Gastroesophageal sphincter (tissue), 4 donors: ENCODE measurements around the gene MLXIP. TPM values are rescaled to one million over a fixed set of nuclear protein-coding genes. Genes with fewer than 3 reads are reported as not detected.

Experiments
- ATAC-seq: fragments of 150-250 bp; one replicate; pipeline ENCODE4 v1.9.1; 2016; ENCODE audit warnings: mild to moderate bottlenecking, moderate library complexity
- H3K27ac ChIP-seq, 4 donors: fragments of 200-600 bp; sonication (generic) in 3 of 4; 1 replicate in 3 of 4; 2 replicates in 1 of 4; pipeline ENCODE4 v1.5.1; 2016 to 2019
- H3K27me3 ChIP-seq: fragments of 200-600 bp; sonication (generic); one replicate; pipeline ENCODE4 v1.5.1; 2019
- H3K36me3 ChIP-seq, 2 donors: fragments of 200-600 bp; sonication (generic); one replicate each; pipeline ENCODE4 v1.5.1; 2019; ENCODE audit warnings: control low read depth in 1 of 2
- H3K4me1 ChIP-seq, 3 donors: fragments of 200-600 bp; sonication (generic); 1 replicate in 2 of 3; 2 replicates in 1 of 3; pipeline ENCODE4 v1.5.1; 2016 to 2019; ENCODE audit warnings: control low read depth in 2 of 3
- H3K4me3 ChIP-seq, 2 donors: fragments of 200-600 bp; sonication (generic); one replicate each; pipeline ENCODE4 v1.5.1; 2019; ENCODE audit warnings: mild to moderate bottlenecking in 1 of 2, moderate library complexity in 1 of 2
- H3K9me3 ChIP-seq, 3 donors: fragments of 200-600 bp; sonication (generic); one replicate each; pipeline ENCODE4 v1.5.1; 2017 to 2019; ENCODE audit warnings: control low read depth in 2 of 3
- CTCF ChIP-seq, 4 experiments: fragments of 200-600 bp in 2 of 4; fragments of 450-650 bp in 2 of 4; sonication (generic) in 1 of 4; IDR thresholded peaks; one replicate each; pipeline ENCODE4 v1.5.1; 2017 to 2019; ENCODE audit warnings: antibody characterized with exemption in 4 of 4, mild to moderate bottlenecking in 2 of 4, moderate library complexity in 2 of 4
- EP300 ChIP-seq: sonication (generic); formaldehyde crosslinking; IDR thresholded peaks from one replicate; pipeline ENCODE4 v1.6.1; 2017; ENCODE audit warnings: antibody characterized with exemption, mild to moderate bottlenecking
- POLR2A ChIP-seq, 2 donors: fragments of 450-650 bp; IDR thresholded peaks; one replicate each; pipeline ENCODE4 v1.6.1; 2017; ENCODE audit warnings: antibody characterized with exemption in 2 of 2, mild to moderate bottlenecking in 2 of 2, moderate library complexity in 1 of 2
- POLR2AphosphoS5 ChIP-seq: sonication (generic); formaldehyde crosslinking; IDR thresholded peaks from one replicate; pipeline ENCODE4 v1.6.1; 2017; ENCODE audit warnings: antibody characterized with exemption
- WGBS, 2 donors: methylation state at CpG; one replicate each; pipeline ENCODE4 v1.1.5; 2018; ENCODE audit warnings: low coverage in 1 of 2; 5-methylcytosine and 5-hydroxymethylcytosine counted together
- total RNA-seq, 4 donors: library from RNA; depleted of rRNA; stranded (reverse); fragments of >200 nt; gene quantifications; one replicate each; pipeline ENCODE4 v1.1.0, GENCODE V29; 2016

MLXIP gene
- total RNA-seq, 4 donors from 2014 or later = 28.8 to 87.4 (median 54.9) TPM

GRCh38 chr12:122045262-122045661, 33.3 kb upstream of the MLXIP start:
- peaks cover 0 to 73% of the 10 kb centered on the region in 2 donors for H3K36me3 ChIP-seq
- WGBS, 2 donors = 97% methylated on average over 6 to 7 of the region's 7 CpGs
- H3K4me1 ChIP-seq = peaks cover 0 to 2% (median 0%) of the 10 kb centered on the region in 3 donors
- H3K27me3 ChIP-seq = no peaks in the 10 kb centered on the region
- no peak overlapping the region for H3K27ac ChIP-seq
- no peaks in the 10 kb centered on the region for H3K9me3 ChIP-seq
- H3K4me3 ChIP-seq = no peak overlapping the region
- no peak for ATAC-seq
- TF ChIP-seq POLR2AphosphoS5 (no peak), EP300 (no peak), CTCF (IDR thresholded peaks at IDR 0.05) (no peak), POLR2A (IDR thresholded peaks at IDR 0.05) (no peak)

DNA sequence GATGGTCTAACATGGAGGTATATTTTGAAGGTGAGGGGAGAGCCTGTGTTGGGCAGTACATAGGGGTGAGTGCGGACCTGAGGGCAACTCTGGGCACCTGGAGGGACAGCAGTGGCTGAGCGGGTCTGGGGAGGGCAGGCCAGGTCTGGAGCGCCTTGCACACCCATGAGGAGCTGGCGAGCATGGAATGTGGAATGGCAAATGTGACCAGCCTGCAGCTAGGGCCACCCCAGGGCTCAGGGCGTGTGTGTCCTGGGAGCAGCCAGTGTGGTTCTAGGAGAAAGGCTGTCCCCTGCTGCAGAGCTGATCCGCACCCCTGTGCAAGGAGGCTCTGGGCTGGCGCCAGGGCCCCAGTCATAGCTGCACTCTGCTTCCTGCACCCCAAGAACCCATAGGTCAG, 32.4 kb upstream of the MLXIP start:
- Histone ChIP-seq H3K27ac (no peak overlapping the region), H3K9me3 (no peaks in the 10 kb centered on the region), H3K27me3 (no peaks in the 10 kb centered on the region), H3K36me3 (peaks cover 0 to 64% of the 10 kb centered on the region in 2 donors), H3K4me3 (no peak overlapping the region), H3K4me1 (peaks cover 0 to 11% (median 4%) of the 10 kb centered on the region in 3 donors)
- ATAC-seq = no peak
- WGBS, 2 donors = 93 to 100% methylated on average over 1 to 3 of the region's 7 CpGs
- TF ChIP-seq EP300 (no peak), POLR2AphosphoS5 (no peak)

GRCh38 chr12:122048151-122048550, 30.4 kb upstream of the MLXIP start:
- H3K27me3 ChIP-seq = no peaks in the 10 kb centered on the region
- WGBS, 2 donors = 87 to 89% methylated on average over 4 of the region's 8 CpGs
- no peak for ATAC-seq
- H3K9me3 ChIP-seq = no peaks in the 10 kb centered on the region
- H3K27ac ChIP-seq = no peak overlapping the region
- peaks cover 0 to 26% (median 9%) of the 10 kb centered on the region in 3 donors for H3K4me1 ChIP-seq
- H3K4me3 ChIP-seq = no peak overlapping the region
- TF ChIP-seq POLR2AphosphoS5 (no peak), POLR2A (IDR thresholded peaks at IDR 0.05) (no peak), EP300 (no peak), CTCF (IDR thresholded peaks at IDR 0.05) (no peak)
- peaks cover 0 to 46% of the 10 kb centered on the region in 2 donors for H3K36me3 ChIP-seq

DNA sequence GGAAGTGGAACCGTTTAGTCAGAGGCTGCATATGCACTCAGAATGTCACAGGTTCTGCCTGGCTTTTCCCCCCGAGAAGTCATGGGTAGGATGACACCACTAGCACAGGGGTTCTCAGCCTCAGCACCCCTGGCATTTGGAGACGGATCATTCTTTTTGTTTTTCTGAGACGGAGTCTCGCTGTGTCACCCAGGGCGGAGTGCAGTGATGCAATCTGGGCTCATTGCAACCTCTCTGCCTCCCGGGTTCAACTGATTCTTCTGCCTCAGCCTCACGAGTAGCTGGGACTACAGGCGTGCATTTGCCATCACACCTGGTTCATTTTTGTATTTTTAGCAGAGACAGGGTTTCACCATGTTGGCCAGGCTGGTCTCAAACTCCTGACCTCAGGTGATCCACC, 28.7 kb upstream of the MLXIP start:
- 78 to 100% methylated on average over 1 to 7 of the region's 9 CpGs for WGBS, 2 donors
- Histone ChIP-seq H3K9me3 (no peaks in the 10 kb centered on the region), H3K27ac (no peak overlapping the region), H3K27me3 (no peaks in the 10 kb centered on the region), H3K36me3 (peaks cover 0 to 30% of the 10 kb centered on the region in 2 donors), H3K4me3 (no peak overlapping the region), H3K4me1 (peaks cover 0 to 39% (median 13%) of the 10 kb centered on the region in 3 donors)
- ATAC-seq = no peak
- no peak for TF ChIP-seq POLR2AphosphoS5
- no peak for TF ChIP-seq EP300
- no peak for TF ChIP-seq POLR2A (IDR thresholded peaks at IDR 0.05)
- no peak for TF ChIP-seq CTCF (IDR thresholded peaks at IDR 0.05)

DNA sequence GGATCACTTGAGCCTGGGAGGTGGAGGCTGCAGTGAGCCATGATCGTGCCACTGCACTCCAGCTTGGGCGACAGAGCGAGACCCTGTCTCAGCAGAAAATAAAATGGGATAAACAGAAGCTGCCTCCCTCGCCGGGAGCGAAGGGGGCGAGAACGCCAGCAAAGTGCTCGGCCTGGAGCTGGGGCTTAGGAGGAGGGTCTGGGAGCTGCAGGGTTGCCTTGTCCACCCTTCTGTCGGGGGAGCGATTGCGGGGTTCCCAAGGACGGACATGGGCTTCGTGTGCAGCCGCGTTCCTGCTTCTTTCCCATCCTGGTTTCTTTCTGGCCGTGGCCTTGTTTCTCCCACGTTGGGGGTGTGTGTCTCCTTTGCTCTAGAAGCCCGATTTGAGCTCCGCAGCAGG, 27.9 kb upstream of the MLXIP start:
- Histone ChIP-seq H3K4me3 (no peak overlapping the region), H3K9me3 (no peaks in the 10 kb centered on the region), H3K27ac (peak overlapping the region; percentile 0 to 78 (median 70)), H3K36me3 (peaks cover 0 to 28% of the 10 kb centered on the region in 2 donors), H3K27me3 (no peaks in the 10 kb centered on the region), H3K4me1 (peaks cover 0 to 41% (median 13%) of the 10 kb centered on the region in 3 donors)
- ATAC-seq = no peak
- WGBS, 2 donors = 40 to 79% methylated on average over 1 to 18 of the region's 20 CpGs
- TF ChIP-seq POLR2A (IDR thresholded peaks at IDR 0.05) (no peak), CTCF (IDR thresholded peaks at IDR 0.05) (no peak), EP300 (no peak), POLR2AphosphoS5 (no peak)
